ENCODE data around the gene LACTBL1.

Gene LACTBL1

GRCh38 chr1:22944346-22945055 lies 28.2 kb downstream of the LACTBL1 start:
- no peak overlapping the region for H3K27ac Mint-ChIP-seq
- no peak for DNase-seq (ENCODE audit: low spot score)
- no peak overlapping the region for H3K4me3 Mint-ChIP-seq
- no peaks in the 10 kb centered on the region for H3K36me3 Mint-ChIP-seq (ENCODE audit: low read depth)
- H3K4me1 Mint-ChIP-seq (ENCODE audit: low read depth): no peaks in the 10 kb centered on the region
- H3K9me3 Mint-ChIP-seq: peaks cover 16% of the 10 kb centered on the region
- peaks cover 3% of the 10 kb centered on the region for H3K27me3 Mint-ChIP-seq (ENCODE audit: low read depth)

DNA sequence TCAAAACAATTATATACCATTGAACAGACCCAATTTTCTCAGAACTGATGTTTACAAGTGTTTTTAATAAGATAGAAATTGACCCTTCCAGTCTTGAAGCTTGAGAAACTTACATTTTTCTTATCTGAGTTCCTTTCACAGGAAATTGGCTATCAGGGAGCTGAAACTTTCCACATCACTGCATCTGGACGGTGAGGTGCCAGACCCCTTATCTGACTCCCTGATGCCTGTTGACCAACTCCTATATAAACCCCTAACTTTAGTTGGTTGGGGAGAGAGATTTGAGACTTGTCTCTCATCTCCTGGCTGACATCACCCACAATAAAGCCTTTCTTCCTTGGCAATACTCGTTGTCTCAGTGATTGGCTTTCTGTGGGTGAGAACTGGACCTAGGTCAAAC lies 31.4 kb downstream of the LACTBL1 start:
- H3K4me3 Mint-ChIP-seq: no peak overlapping the region
- no peaks in the 10 kb centered on the region for H3K4me1 Mint-ChIP-seq (ENCODE audit: low read depth)
- peaks cover 17% of the 10 kb centered on the region for H3K9me3 Mint-ChIP-seq
- no peak overlapping the region for H3K27ac Mint-ChIP-seq
- no peaks in the 10 kb centered on the region for H3K27me3 Mint-ChIP-seq (ENCODE audit: low read depth)
- DNase-seq (ENCODE audit: low spot score): no peak
- H3K36me3 Mint-ChIP-seq (ENCODE audit: low read depth): no peaks in the 10 kb centered on the region

DNA sequence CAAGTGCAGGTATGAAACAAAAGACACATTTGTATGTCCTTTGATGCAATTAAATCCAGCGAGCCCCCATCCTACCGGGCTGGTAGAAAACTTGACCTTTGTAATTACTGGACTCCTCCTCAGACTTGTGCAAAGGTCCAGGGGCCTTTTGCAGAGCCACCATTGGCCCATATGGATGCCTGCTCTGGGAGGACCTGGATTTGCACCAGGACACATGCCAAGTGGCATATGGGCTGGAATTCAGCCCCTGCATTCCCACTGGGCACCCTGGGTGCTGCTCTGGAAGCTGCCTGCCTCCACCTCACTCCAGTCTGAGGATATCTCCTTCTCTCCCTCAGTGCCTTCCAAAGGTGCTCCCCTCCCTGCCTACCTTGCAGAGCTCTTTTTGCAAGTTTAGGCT lies 36.0 kb downstream of the LACTBL1 start:
- Mint-ChIP-seq H3K27ac (no peak overlapping the region), H3K4me3 (no peak overlapping the region), H3K4me1 (ENCODE audit: low read depth) (no peaks in the 10 kb centered on the region), H3K36me3 (ENCODE audit: low read depth) (no peaks in the 10 kb centered on the region), H3K27me3 (ENCODE audit: low read depth) (peaks cover 7% of the 10 kb centered on the region), H3K9me3 (peaks cover 17% of the 10 kb centered on the region)
- DNase-seq (ENCODE audit: low spot score): no peak

DNA sequence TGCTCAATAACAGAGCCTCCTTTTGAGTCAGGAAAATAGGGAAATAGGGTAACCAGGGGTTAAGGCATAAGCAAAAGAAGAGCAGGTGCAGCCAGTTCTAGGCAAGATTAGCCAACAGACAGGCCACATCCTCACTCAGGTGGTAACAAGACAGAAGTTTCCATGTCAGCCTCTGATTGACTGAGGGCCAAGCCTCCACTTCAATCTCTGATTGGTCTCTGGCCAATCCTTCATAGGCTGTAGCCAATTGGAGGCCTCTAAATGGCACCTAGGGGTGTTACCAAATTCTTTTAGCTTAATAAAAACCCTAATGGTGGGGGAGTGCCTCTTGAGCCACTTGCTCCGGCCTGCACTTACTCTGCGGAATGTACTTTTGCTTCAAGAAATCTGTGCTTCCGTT lies 37.2 kb downstream of the LACTBL1 start:
- Mint-ChIP-seq H3K4me3 (no peak overlapping the region), H3K36me3 (ENCODE audit: low read depth) (no peaks in the 10 kb centered on the region), H3K27me3 (ENCODE audit: low read depth) (peaks cover 7% of the 10 kb centered on the region), H3K4me1 (ENCODE audit: low read depth) (no peaks in the 10 kb centered on the region), H3K9me3 (peaks cover 7% of the 10 kb centered on the region), H3K27ac (no peak overlapping the region)
- no peak for DNase-seq (ENCODE audit: low spot score)

DNA sequence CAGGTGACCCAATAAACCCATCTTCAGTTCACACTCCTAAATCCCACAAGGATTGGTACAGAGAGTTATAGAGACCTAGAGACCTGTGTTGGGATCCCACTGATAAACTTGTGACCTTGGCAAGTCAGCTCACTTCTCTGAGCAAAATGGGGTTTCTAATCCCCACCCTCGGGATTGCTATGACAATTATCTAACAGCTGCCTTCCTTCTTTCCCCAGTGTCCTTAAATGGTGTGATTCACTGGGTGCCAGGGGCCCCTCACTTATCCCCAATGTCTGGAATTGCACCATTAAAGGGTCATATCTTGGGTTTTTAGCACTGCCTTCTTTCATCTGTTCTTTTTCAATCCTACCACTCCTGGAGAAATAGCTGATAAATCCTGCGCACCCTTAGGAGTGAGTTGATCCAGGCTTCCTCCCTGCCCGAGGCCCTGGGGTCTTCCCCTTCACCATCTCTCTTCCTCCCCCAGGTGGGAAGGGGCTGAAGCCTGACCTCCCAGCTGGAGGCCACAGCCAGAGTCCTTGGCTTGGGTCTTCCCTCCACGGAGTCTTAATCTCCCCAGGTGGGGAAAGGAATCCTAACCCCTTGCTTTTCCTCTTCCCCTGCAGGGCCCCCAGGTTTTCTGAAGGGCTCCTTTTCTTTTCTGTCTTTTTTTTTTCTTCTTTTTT lies 39.7 kb downstream of the LACTBL1 start:
- Mint-ChIP-seq H3K27me3 (ENCODE audit: low read depth) (peaks cover 7% of the 10 kb centered on the region), H3K9me3 (no peaks in the 10 kb centered on the region), H3K4me1 (ENCODE audit: low read depth) (no peaks in the 10 kb centered on the region), H3K4me3 (no peak overlapping the region), H3K27ac (no peak overlapping the region), H3K36me3 (ENCODE audit: low read depth) (no peaks in the 10 kb centered on the region)
- no peak for DNase-seq (ENCODE audit: low spot score)

DNA sequence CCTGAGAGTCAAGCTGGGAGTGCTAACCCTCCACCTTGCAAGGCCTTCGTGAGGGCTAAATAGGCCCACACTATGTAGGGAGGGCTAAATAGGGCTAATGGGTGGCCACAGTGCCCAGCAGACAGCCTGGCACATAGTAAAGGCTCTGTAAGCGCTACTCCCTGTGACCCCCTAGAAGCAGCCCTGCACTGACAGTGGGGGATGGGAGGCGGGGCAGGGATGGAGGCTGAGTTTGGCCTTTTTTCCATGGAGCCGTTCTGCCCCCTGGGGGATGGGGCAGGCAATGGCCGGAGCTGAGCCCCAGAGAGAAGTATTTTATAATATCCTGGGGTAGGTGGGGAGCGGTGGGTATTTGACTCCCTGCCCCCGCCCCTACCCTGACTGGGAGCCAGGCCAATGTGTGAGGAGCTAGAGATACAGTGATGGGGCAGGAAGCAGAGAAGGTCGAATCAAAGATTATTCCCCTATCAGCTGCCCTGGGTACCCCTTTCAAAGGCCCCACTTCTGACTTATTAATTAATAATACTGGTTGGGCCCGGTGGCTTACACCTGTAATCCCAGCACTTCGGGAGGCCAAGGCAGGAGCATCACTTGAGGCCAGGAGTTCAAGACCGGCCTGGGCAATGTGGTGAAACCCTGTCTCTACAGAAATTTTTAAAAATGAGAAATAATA lies 42.3 kb downstream of the LACTBL1 start:
- Mint-ChIP-seq H3K4me1 (ENCODE audit: low read depth) (no peaks in the 10 kb centered on the region), H3K4me3 (no peak overlapping the region), H3K27me3 (ENCODE audit: low read depth) (peaks cover 8% of the 10 kb centered on the region), H3K36me3 (ENCODE audit: low read depth) (no peaks in the 10 kb centered on the region), H3K9me3 (no peaks in the 10 kb centered on the region), H3K27ac (no peak overlapping the region)
- DNase-seq (ENCODE audit: low spot score): no peak

DNA sequence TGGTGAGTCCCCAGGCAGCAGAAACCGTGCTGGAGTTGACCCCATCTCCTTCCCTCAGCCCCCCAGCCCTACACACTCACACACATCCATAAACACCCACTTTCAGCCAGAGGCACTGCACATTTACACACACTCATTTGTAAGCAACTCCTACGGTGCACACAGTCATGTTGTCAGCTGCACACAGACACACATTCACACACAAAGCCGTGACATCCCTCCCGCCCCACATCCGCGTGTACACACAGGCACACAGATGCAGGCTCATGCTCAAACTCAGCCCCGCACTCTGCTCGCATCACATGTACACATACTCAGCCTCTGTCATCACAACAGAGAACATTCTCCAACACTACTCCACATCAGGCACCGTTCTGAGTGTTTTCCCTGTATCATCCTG lies 47.6 kb downstream of the LACTBL1 start:
- H3K4me3 Mint-ChIP-seq: no peak overlapping the region
- H3K9me3 Mint-ChIP-seq: no peaks in the 10 kb centered on the region
- no peak for DNase-seq (ENCODE audit: low spot score)
- no peaks in the 10 kb centered on the region for H3K36me3 Mint-ChIP-seq (ENCODE audit: low read depth)
- H3K27me3 Mint-ChIP-seq (ENCODE audit: low read depth): peaks cover 2% of the 10 kb centered on the region
- no peaks in the 10 kb centered on the region for H3K4me1 Mint-ChIP-seq (ENCODE audit: low read depth)
- no peak overlapping the region for H3K27ac Mint-ChIP-seq

DNA sequence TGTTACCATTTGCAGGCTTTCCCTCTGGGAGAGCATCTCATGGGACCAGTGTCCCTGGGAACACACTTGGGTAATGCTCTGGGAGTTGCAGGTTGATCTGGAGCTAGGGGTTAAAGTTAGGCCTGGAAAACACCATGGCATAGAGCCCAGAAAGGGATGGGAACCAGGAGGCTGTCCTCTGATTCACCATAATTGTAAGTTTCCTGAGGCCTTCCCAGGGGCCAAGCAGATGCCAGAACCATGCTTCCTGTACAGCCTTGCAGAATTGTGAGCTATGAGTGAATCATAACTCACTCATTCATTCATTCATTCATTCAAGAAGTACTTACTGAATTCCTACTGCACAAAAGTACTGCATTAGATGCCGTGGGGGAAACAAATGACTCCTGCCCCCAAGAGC lies 50.0 kb downstream of the LACTBL1 start:
- H3K9me3 Mint-ChIP-seq: no peaks in the 10 kb centered on the region
- peaks cover 2% of the 10 kb centered on the region for H3K27me3 Mint-ChIP-seq (ENCODE audit: low read depth)
- no peak overlapping the region for H3K27ac Mint-ChIP-seq
- H3K4me1 Mint-ChIP-seq (ENCODE audit: low read depth): no peaks in the 10 kb centered on the region
- DNase-seq (ENCODE audit: low spot score): no peak
- no peak overlapping the region for H3K4me3 Mint-ChIP-seq
- no peaks in the 10 kb centered on the region for H3K36me3 Mint-ChIP-seq (ENCODE audit: low read depth)

- Mint-ChIP-seq H3K4me1 (ENCODE audit: low read depth) (no peaks in the 10 kb centered on the region), H3K9me3 (no peaks in the 10 kb centered on the region), H3K27me3 (ENCODE audit: low read depth) (no peaks in the 10 kb centered on the region)
Measured at GRCh38 chr1:22921452-22922126, 51.1 kb downstream of the LACTBL1 start.

DNA sequence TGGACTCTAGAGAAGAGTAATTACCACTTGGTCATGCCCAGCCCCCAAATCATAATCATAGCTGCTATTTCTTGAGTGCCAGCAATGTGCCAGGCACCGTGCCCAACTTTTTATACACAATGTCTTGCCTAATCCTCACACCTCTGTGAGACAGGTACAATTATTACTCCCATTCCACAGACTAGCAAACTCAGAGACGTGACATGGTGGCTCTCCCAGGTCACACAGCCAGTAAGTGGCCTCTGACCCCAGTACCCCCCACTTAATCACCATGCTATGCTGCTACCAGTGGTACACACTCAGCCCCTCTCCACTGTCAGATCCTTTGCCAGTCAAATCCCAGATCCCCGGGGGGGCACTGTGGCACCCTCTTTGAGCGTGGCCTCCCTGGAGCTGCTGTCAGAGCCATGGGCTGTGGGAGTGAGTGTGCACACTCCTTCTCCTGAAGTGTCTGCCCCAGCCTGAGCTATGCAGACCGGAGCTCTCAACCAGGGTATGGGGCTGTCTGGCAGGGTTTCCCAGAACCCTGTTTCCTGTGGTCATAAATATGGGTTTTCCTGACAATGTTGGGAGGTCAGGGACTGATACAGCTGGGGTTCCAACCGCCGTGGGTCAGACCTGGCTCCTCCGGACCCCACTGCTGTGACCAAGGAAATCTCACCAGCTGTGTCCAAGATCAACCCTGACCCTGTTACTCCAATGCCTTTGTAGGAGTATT lies 51.8 kb downstream of the LACTBL1 start:
- Mint-ChIP-seq H3K27me3 (ENCODE audit: low read depth) (no peaks in the 10 kb centered on the region), H3K4me1 (ENCODE audit: low read depth) (no peaks in the 10 kb centered on the region), H3K27ac (no peak overlapping the region), H3K9me3 (no peaks in the 10 kb centered on the region), H3K4me3 (no peak overlapping the region), H3K36me3 (ENCODE audit: low read depth) (no peaks in the 10 kb centered on the region)
- no peak for DNase-seq (ENCODE audit: low spot score)

More at GRCh38 chr1:22921452-22922126, 51.1 kb downstream of the LACTBL1 start:
- Mint-ChIP-seq H3K27ac (no peak overlapping the region), H3K4me3 (no peak overlapping the region), H3K36me3 (ENCODE audit: low read depth) (no peaks in the 10 kb centered on the region)
- no peak for DNase-seq (ENCODE audit: low spot score)

GRCh38 chr1:22920026-22920733 lies 52.5 kb downstream of the LACTBL1 start:
- H3K36me3 Mint-ChIP-seq (ENCODE audit: low read depth): no peaks in the 10 kb centered on the region
- H3K4me3 Mint-ChIP-seq: no peak overlapping the region
- H3K27ac Mint-ChIP-seq: no peak overlapping the region
- no peaks in the 10 kb centered on the region for H3K27me3 Mint-ChIP-seq (ENCODE audit: low read depth)
- no peaks in the 10 kb centered on the region for H3K9me3 Mint-ChIP-seq
- DNase-seq (ENCODE audit: low spot score): no peak
- no peaks in the 10 kb centered on the region for H3K4me1 Mint-ChIP-seq (ENCODE audit: low read depth)

DNA sequence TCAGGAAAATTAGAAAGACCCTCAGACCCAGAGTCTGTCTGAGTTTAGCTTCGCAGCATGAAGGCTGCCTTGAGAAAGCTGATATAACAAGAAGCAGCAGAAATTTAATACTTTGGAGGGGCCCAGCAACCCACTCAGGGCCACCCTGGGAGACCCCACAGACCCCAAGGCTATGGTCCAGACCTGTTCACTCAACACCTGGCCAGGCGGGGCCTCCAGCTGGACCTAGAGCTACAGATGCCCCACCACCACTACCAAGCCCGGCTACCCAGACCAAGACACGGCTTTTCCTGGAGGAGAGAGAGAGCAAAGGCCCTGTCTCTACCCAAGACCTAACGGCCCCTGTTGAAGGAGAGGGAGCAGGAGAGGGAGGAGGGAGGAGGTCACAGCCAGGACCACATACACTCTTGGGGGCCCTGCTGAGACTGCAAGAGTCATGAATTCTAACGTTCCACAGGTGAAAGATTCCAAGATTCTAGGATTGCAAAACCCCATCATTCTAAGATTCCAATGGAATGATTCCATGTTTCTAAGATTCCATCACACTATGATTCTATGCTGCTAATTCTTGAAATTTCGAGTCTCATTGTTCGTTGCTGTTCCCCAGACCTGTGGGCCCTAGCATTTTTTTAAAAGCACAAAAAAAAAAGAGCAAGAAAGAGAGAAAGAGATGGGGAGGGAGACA lies 53.2 kb downstream of the LACTBL1 start:
- Mint-ChIP-seq H3K27me3 (ENCODE audit: low read depth) (peaks cover under 1% of the 10 kb centered on the region), H3K4me3 (no peak overlapping the region), H3K27ac (no peak overlapping the region), H3K4me1 (ENCODE audit: low read depth) (no peaks in the 10 kb centered on the region), H3K9me3 (no peaks in the 10 kb centered on the region), H3K36me3 (ENCODE audit: low read depth) (no peaks in the 10 kb centered on the region)
- no peak for DNase-seq (ENCODE audit: low spot score)

GRCh38 chr1:22918644-22919043 lies 54.0 kb downstream of the LACTBL1 start:
- Mint-ChIP-seq H3K27ac (no peak overlapping the region), H3K4me3 (no peak overlapping the region), H3K36me3 (ENCODE audit: low read depth) (no peaks in the 10 kb centered on the region), H3K9me3 (no peaks in the 10 kb centered on the region), H3K4me1 (ENCODE audit: low read depth) (no peaks in the 10 kb centered on the region), H3K27me3 (ENCODE audit: low read depth) (peaks cover 2% of the 10 kb centered on the region)
- no peak for DNase-seq (ENCODE audit: low spot score)

Data from T-helper 2 cell treated with Interferon-gamma antibody and Interleukin-4, amounts not matched to agents 5 μg/mL and 100 μg/mL, for 36 hours (primary cell).